ENCODE data around the gene CDKN1B.
"Not testable (repeated sequence)": the region's sequence is repeated elsewhere in the genome, so short reads cannot be mapped to it uniquely, and the experiment has no call there.

Gene CDKN1B

GRCh38 chr12:12724421-12725085 is 7.4 kb downstream of the CDKN1B start:
- no peak for DNase-seq (ENCODE audit: low read depth)

- DNase-seq (ENCODE audit: low read depth): peak; percentile 85
These were observed 8.2 kb downstream of the CDKN1B start for GRCh38 chr12:12725086-12725955.

- DNase-seq (ENCODE audit: low read depth): no peak
These were observed 8.9 kb downstream of the CDKN1B start for GRCh38 chr12:12725956-12726554.

- no peak for DNase-seq (ENCODE audit: low read depth)
These were observed 9.5 kb downstream of the CDKN1B start for GRCh38 chr12:12726555-12727093.

GRCh38 chr12:12731178-12731577 is 14.0 kb downstream of the CDKN1B start:
- no peak for DNase-seq (ENCODE audit: low read depth)

- no peak for DNase-seq (ENCODE audit: low read depth)
These were observed 14.6 kb downstream of the CDKN1B start for GRCh38 chr12:12731785-12732184.

GRCh38 chr12:12733118-12733517 is 15.9 kb downstream of the CDKN1B start:
- no peak for DNase-seq (ENCODE audit: low read depth)

- no peak for DNase-seq (ENCODE audit: low read depth)
These were observed 16.9 kb downstream of the CDKN1B start for GRCh38 chr12:12734054-12734453.

GRCh38 chr12:12734561-12735071 is 17.4 kb downstream of the CDKN1B start:
- no peak for DNase-seq (ENCODE audit: low read depth)

- no peak for DNase-seq (ENCODE audit: low read depth)
These were observed 18.1 kb downstream of the CDKN1B start for GRCh38 chr12:12735301-12735700.

- peak; percentile 27 for DNase-seq (ENCODE audit: low read depth)
These were observed 19.9 kb downstream of the CDKN1B start for GRCh38 chr12:12736759-12737676.

- not testable (repeated sequence) for DNase-seq (ENCODE audit: low read depth)
These were observed 21.0 kb downstream of the CDKN1B start for GRCh38 chr12:12738152-12738551.

- DNase-seq (ENCODE audit: low read depth): no peak
These were observed 24.5 kb downstream of the CDKN1B start for GRCh38 chr12:12741660-12742059.

GRCh38 chr12:12744546-12745305 is 27.6 kb downstream of the CDKN1B start:
- no peak for DNase-seq (ENCODE audit: low read depth)

GRCh38 chr12:12745576-12746211 is 28.5 kb downstream of the CDKN1B start:
- DNase-seq (ENCODE audit: low read depth): no peak

GRCh38 chr12:12747278-12747677 is 30.1 kb downstream of the CDKN1B start:
- DNase-seq (ENCODE audit: low read depth): no peak

- DNase-seq (ENCODE audit: low read depth): no peak
These were observed 30.9 kb downstream of the CDKN1B start for GRCh38 chr12:12748044-12748443.

GRCh38 chr12:12749433-12749832 is 32.3 kb downstream of the CDKN1B start:
- no peak for DNase-seq (ENCODE audit: low read depth)

GRCh38 chr12:12755923-12756322 is 38.8 kb downstream of the CDKN1B start:
- DNase-seq (ENCODE audit: low read depth): no peak

GRCh38 chr12:12757121-12757520 is 40.0 kb downstream of the CDKN1B start:
- DNase-seq (ENCODE audit: low read depth): no peak

All from activated gamma-delta T cell treated with anti-CD3 and anti-CD28 coated beads, Interleukin-2, amount 50 U/mL, for 16 hours (primary cell).